HEK293 (cell line): ENCODE measurements around the gene TSPO.

Experiments
- ZFP37 ChIP-seq: fragments of 450-650 bp; formaldehyde crosslinking; IDR thresholded peaks from 2 replicates; pipeline ENCODE4 v1.5.1; 2016; ENCODE audit warnings: missing biosample characterization, missing genetic modification characterization
- TF ChIP-seq, protein P1 (sequence below): fragments of 450-650 bp; formaldehyde crosslinking; IDR thresholded peaks from 2 replicates; pipeline ENCODE4 v1.5.1; 2016; ENCODE audit warnings: missing biosample characterization, missing genetic modification characterization

- TF ChIP-seq, protein P1, sequence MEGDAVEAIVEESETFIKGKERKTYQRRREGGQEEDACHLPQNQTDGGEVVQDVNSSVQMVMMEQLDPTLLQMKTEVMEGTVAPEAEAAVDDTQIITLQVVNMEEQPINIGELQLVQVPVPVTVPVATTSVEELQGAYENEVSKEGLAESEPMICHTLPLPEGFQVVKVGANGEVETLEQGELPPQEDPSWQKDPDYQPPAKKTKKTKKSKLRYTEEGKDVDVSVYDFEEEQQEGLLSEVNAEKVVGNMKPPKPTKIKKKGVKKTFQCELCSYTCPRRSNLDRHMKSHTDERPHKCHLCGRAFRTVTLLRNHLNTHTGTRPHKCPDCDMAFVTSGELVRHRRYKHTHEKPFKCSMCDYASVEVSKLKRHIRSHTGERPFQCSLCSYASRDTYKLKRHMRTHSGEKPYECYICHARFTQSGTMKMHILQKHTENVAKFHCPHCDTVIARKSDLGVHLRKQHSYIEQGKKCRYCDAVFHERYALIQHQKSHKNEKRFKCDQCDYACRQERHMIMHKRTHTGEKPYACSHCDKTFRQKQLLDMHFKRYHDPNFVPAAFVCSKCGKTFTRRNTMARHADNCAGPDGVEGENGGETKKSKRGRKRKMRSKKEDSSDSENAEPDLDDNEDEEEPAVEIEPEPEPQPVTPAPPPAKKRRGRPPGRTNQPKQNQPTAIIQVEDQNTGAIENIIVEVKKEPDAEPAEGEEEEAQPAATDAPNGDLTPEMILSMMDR (tag by site-specific recombination): no peak
- no peak for TF ChIP-seq ZFP37
These were observed 37.6 kb downstream of the TSPO start for GRCh38 chr22:43188829-43189545.
